Measurements from ENCODE around the gene ACTL10.

DNA sequence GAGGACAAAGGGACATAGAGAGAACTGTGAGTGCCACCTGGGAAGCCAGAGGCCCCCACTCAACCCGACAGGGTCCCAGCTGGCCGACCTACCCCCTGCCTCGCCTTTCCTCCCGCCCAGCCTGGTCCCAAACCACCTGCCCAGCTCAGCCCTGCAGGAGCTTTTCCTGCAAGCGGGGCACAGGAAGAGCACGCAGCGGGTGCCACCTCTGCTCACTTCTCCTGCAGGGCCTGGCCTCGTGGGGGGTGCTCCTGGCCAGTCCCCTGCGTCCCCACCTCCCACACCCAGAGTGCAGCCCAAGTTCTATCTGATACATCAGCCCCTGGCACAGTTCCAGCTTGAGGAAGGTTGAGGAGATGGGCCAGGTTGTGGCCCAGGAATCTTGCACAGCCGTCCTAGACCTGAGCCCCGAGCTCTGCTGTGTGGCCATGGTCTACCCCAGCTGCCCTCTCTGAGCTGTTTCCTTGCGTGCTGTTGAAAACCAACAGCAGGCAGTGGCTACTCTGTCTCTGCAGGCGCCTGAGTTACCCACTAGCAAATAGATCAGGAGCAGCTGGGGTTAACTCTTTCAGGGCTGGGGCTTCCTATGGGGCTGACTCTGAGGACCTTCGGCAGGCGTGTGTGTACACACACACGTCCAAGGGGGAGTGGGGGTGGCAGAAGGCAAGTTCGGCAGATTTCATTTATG is 5.8 kb downstream of the ACTL10 start:
- TF ChIP-seq, protein P1, sequence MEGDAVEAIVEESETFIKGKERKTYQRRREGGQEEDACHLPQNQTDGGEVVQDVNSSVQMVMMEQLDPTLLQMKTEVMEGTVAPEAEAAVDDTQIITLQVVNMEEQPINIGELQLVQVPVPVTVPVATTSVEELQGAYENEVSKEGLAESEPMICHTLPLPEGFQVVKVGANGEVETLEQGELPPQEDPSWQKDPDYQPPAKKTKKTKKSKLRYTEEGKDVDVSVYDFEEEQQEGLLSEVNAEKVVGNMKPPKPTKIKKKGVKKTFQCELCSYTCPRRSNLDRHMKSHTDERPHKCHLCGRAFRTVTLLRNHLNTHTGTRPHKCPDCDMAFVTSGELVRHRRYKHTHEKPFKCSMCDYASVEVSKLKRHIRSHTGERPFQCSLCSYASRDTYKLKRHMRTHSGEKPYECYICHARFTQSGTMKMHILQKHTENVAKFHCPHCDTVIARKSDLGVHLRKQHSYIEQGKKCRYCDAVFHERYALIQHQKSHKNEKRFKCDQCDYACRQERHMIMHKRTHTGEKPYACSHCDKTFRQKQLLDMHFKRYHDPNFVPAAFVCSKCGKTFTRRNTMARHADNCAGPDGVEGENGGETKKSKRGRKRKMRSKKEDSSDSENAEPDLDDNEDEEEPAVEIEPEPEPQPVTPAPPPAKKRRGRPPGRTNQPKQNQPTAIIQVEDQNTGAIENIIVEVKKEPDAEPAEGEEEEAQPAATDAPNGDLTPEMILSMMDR (conservative IDR thresholded peaks at IDR 0.05; ENCODE audit: low read depth, low read length): no peak
- TF ChIP-seq POLR2A (IDR thresholded peaks at IDR 0.05; ENCODE audit: low read depth, low read length): no peak
- TF ChIP-seq CEBPB (IDR thresholded peaks at IDR 0.05; ENCODE audit: low read depth, low read length): no peak
- TF ChIP-seq MXI1 (IDR thresholded peaks at IDR 0.05; ENCODE audit: borderline replicate concordance, low read depth, low read length): no peak
- TF ChIP-seq RAD21 (IDR thresholded peaks at IDR 0.05; ENCODE audit: low read length): no peak
- no peak for TF ChIP-seq BHLHE40 (IDR thresholded peaks at IDR 0.05; ENCODE audit: low read depth, low read length)
- TF ChIP-seq CHD1 (IDR thresholded peaks at IDR 0.05; ENCODE audit: low read depth, low read length): no peak
- TF ChIP-seq RCOR1 (IDR thresholded peaks at IDR 0.05; ENCODE audit: insufficient replicate concordance, low read length): no peak
- TF ChIP-seq RFX5 (IDR thresholded peaks at IDR 0.05; ENCODE audit: low read depth, low read length): no peak
- TF ChIP-seq, protein P2, sequence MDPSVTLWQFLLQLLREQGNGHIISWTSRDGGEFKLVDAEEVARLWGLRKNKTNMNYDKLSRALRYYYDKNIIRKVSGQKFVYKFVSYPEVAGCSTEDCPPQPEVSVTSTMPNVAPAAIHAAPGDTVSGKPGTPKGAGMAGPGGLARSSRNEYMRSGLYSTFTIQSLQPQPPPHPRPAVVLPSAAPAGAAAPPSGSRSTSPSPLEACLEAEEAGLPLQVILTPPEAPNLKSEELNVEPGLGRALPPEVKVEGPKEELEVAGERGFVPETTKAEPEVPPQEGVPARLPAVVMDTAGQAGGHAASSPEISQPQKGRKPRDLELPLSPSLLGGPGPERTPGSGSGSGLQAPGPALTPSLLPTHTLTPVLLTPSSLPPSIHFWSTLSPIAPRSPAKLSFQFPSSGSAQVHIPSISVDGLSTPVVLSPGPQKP (IDR thresholded peaks at IDR 0.05; ENCODE audit: borderline replicate concordance, low read depth, low read length): no peak
- TF ChIP-seq SMC3 (IDR thresholded peaks at IDR 0.05; ENCODE audit: low read depth, low read length): no peak
